Measurements from ENCODE around the gene SCAMP3.

DNA sequence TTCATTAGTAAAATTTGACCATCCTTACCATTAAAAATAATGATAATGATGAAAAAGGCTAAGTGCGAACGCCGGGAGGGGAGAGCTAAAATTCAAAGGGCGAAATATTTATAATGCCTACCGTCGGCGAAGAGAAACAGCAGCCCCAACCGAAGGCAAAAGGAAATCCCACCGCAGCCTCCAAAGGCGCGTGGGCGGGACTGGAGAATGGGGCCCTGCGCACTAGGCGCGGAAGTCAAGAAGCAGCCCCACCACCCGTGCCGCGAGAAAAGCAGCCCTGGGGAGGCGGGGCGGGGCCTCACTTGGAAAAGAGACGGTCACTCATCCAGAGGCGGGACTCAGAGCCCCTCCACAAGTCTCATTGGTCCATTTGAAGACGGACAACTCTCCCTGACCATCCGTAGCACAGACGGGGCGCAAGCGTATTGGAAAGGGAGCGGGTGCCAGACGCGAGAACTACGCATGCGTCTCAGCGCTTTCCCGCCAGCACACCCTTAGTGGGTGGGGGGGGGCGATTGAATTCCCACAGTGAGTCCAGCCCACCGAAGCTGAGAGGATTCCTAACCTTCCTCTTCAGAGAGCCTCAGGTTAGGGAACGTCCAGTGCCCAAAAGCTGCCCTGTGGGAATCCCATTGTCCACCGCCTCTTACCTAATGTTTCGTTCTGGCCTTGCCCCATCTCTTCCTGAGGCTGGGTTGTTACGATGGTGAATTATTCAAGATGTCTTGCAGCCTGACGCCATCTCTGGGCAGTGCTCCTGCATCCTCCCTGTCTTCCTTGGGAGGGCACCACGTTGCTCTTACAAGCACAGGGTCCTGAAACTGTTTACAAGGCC, 34.7 kb downstream of the SCAMP3 start:
- no peak for TF ChIP-seq GATA2 (IDR thresholded peaks at IDR 0.05; ENCODE audit: low read depth, low read length)
- no peak for TF ChIP-seq GATA3 (IDR thresholded peaks at IDR 0.05; ENCODE audit: low read depth, low read length)

Measured in SH-SY5Y (cell line).